ENCODE results near the gene ZSCAN1.

The ZSCAN1 gene

GRCh38 chr19:58040751-58041525 lies 7.1 kb downstream of the ZSCAN1 start:
- DNase-seq = no peak

- DNase-seq = no peak
These were observed 8.9 kb downstream of the ZSCAN1 start for GRCh38 chr19:58042495-58043340.

DNA sequence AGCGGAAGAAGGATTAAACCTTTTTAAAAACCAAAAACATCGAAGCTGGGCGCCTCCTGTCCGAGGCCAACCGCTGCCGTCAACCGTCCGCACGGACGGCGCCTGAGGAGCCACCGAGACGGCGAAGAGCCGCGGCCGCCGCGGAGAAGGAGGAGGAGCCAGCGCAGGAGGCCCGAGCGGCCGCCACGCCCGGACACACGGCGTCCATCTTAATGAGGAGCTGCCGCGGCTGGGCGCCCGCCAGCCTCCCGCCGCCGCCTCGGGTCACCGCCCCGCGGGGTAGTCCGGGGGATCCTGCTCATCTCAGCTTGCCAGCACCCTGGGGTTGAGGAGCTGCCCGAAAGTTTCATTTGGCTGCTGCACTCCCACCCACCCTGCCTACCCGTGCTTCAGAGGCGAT lies 10.6 kb downstream of the ZSCAN1 start:
- no peak for DNase-seq

- DNase-seq = no peak
These were observed 11.1 kb downstream of the ZSCAN1 start for GRCh38 chr19:58044886-58045285.

GRCh38 chr19:58045411-58046050 lies 11.7 kb downstream of the ZSCAN1 start:
- DNase-seq = no peak

DNA sequence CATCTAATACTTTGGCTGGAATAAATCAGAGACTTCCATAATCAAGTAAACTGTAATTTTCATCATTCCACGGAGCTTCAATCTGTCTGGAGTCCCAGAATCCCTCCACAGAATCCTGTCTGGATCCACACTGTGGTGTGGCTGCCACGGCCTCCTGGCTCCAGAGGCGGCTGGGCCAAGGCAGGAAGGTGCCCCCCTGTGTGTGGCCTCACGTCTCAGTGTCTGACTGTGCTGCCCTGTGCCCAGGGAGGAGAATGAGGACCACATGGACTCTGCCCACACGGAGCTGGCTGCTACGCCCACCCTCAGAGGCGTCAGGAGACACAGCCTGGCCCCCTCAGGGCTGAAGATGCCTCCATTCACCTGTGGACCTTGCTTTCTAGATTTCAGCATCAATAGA lies 13.0 kb downstream of the ZSCAN1 start:
- no peak for DNase-seq

DNA sequence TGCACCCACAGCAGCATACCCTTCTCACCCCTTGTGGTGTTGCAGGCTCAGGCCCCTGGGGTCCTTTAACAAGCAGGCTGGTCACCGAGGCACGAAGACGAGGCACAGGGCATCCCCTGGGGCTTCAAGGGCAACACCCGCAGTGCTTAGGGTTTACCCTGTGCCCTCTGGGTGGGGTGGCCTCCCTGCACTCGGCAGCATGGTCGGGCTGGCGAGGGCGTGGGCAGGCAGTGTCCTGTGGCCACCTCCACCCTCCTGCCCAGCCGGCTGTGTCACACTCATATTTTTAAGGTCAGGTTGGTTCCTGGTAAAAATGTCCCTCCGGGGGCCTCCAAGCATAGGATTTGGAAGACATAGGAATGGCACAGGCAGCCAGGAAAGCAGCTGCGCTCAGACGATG lies 13.8 kb downstream of the ZSCAN1 start:
- no peak for DNase-seq

GRCh38 chr19:58052256-58052655 lies 18.4 kb downstream of the ZSCAN1 start:
- no peak for DNase-seq

DNA sequence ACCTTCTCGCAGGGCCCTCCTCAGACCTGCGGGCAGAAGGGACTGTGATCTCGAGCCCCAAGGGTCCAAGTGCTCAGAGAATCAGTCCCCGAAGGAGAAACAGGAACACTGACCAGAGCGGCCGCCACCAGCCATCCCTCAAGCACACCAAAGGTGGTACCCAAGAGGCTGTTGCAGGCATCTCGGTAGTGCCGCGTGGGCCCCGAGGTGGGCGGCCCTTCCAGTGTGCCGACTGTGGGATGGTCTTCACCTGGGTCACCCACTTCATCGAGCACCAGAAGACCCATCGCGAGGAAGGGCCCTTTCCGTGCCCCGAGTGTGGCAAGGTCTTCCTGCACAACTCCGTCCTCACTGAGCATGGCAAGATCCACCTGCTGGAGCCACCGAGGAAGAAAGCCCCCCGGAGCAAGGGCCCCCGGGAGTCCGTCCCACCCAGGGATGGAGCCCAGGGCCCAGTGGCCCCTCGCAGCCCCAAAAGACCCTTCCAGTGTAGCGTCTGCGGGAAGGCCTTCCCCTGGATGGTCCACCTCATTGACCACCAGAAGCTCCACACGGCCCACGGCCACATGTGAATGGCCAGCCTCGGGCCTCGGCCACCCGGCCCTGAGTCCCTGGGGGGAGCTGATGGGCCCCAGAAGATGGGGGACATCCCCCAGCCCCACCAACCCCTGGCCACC lies 19.8 kb downstream of the ZSCAN1 start:
- no peak for DNase-seq

DNA sequence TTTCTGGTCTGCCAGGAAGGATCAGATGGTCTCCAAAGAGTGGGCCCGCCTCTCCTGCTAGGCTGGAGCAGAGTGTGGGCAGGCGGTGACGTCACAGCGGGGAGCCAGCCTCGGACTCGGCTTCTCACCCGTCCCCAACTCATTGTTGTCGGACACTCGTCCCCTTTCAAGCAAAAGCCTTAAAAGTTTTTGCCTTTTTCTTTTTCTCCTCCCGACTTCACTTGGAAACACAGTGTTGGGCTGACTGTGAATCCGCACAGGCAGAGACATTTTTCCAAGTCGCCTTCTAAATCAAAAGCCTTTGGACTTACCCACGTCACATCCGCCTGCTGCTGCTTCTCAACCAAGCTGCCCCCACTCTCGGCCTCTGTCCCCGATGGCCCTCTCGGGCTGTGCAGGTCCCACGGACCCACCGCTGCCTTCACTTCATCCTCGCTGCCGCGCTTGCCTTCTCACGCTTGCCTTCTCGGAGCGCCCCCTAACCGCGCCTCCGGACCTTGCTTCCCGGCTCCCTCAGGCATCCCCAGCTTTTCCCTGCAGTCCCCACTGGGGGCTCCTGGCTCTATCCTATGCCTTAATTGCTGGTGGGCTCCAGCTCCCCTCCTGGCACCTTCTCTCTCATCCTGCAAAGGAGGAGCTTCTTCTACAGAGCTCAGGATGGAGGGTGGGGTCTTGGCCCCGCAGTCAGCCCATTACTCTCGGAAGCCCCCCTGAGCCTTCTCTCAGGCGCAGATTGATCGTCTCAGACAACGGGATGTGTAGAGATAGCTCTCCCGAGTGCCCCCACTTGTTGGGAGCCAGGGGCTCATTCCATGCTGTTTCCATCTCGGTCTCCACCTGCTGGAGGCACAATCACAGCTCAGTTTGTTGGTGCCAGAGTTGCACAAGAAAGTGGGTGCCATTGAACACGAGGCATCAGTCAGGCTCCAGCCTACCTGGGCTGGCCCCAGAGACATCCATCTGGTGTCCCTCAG lies 21.4 kb downstream of the ZSCAN1 start:
- DNase-seq = no peak

- no peak for DNase-seq
These were observed 22.4 kb downstream of the ZSCAN1 start for GRCh38 chr19:58056261-58056660.

DNA sequence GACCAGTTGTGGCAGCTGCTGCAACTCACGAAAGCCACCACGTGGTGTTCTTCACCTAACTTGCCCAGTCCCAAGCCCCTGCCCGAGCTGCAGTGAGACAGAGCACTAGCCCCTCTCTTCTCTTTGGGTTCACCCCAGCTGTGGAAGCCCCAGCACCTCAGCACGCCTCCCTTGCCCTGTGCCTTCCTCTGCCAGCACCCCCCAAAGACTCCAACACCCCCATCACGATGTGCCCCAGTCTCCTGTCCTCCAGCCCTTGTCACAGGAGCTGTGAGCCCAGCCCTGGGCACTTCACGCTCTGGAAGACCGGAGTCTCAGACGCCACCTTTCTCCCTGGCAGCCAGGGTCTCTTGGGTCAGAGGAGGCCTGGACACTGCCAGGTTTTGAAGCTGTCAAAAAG lies 23.0 kb downstream of the ZSCAN1 start:
- DNase-seq = no peak

DNA sequence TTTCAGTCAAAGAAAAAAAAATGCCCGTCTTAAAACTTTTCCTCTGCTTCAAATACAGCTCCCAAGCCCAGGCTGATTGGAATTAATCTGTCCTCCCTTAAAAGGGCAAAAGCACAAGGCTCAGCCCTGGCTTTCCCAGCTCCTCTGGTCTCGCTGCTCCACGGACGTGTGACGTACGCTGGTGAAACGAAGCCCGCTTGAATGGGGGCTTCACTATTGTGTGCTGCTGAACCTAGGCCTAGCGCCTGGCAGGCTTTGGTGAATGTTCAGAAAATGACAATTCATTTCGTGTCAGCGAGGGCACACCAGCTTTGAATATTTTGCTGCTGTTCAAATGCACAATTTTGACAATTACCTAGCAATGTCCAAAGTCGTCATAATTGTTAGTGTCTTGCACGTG lies 24.6 kb downstream of the ZSCAN1 start:
- no peak for DNase-seq

GRCh38 chr19:58059003-58059670 lies 25.3 kb downstream of the ZSCAN1 start, which contains the start of gene ZNF135:
Gene ZNF135 (plus strand): TSS chr19:58059282. CDS start chr19:58060003, 721 bp downstream.
- peak; percentile 44 to 78 for DNase-seq

- no peak for DNase-seq
These were observed 25.9 kb downstream of the ZSCAN1 start for GRCh38 chr19:58059671-58060078.

DNA sequence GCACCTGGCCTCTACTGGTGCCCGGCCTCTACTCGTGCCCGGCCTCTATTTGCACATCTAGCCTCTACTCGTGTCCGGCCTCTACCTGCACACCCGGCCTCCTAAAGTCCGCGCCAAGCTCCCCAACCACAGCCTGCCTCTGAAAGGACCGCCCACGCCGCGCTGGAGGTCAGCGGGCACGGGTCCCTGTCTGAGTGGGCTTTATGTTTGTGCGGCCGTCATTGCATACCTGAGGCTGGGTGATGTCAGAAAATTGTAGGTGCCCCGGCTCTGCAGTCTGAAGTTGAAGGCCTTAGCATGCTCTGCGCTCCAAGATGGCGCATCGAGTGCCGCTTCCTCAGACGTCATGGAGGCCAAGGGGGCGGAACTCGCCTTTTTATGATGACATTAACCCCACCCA lies 26.4 kb downstream of the ZSCAN1 start:
- no peak for DNase-seq

- no peak for DNase-seq
These were observed 29.9 kb downstream of the ZSCAN1 start for GRCh38 chr19:58063712-58064111.

DNA sequence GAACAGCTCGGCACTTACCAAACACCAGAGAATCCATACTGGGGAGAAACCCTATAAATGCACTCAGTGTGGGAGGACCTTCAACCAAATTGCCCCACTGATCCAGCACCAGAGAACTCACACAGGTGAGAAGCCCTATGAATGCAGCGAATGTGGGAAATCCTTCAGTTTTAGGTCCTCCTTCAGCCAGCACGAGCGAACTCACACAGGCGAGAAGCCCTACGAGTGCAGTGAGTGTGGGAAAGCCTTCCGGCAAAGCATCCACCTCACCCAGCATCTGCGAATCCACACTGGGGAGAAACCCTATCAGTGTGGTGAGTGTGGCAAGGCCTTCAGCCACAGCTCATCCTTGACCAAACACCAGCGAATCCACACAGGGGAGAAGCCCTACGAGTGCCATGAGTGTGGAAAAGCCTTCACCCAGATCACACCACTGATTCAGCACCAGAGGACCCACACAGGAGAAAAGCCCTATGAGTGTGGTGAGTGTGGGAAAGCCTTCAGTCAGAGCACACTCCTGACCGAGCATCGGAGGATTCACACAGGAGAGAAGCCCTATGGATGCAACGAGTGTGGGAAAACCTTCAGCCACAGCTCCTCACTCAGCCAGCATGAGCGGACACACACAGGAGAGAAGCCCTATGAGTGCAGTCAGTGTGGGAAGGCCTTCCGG lies 33.6 kb downstream of the ZSCAN1 start:
- DNase-seq = no peak

GRCh38 chr19:58079792-58080191 lies 46.0 kb downstream of the ZSCAN1 start:
- DNase-seq = no peak

- no peak for DNase-seq
These were observed 49.2 kb downstream of the ZSCAN1 start for GRCh38 chr19:58083021-58083420.
